Panc1 (cell line): Measurements from ENCODE around the gene SSH2. TPM values are rescaled to one million over a fixed set of nuclear protein-coding genes. Genes with fewer than 3 reads are reported as not detected.
A peak's percentile ranks its signal among the peaks of the same experiment; 100 is the strongest.
"Not testable (repeated sequence)": the region's sequence is repeated elsewhere in the genome, so short reads cannot be mapped to it uniquely, and the experiment has no call there.

Experiments used
- ATAC-seq: fragments of 200-7000 bp; cut with Tn5 transposase; 2 replicates; pipeline ENCODE4 v1.9.1; 2020; ENCODE audit warnings: mild to moderate bottlenecking, moderate library complexity
- BruUV-seq: library from RNA; stranded (reverse); fragments of 400-500 nt; replicated peaks from 2 replicates; lab custom pipeline; 2021; lab: Mats Ljungman, UMichigan
- CTCF ChIA-PET: fragments of 300-600 bp; sonication (Branson Sonifier 250); formaldehyde crosslinking; loops from one replicate; lab custom pipeline; 2022; ENCODE audit warnings: antibody characterized with exemption; lab: Charles Lee
- POLR2A ChIA-PET: fragments of 300-600 bp; sonication (Branson Sonifier 250); formaldehyde crosslinking; loops from one replicate; lab custom pipeline; 2022; ENCODE audit warnings: antibody characterized with exemption; lab: Charles Lee
- DNase-seq: peaks from one replicate; pipeline ENCODE4 v3.0.0-alpha.2; 2010; ENCODE audit warnings: low read depth, low spot score
- H3K27ac ChIP-seq: 2 replicates; pipeline ENCODE4 v1.5.1; 2011; ENCODE audit warnings: mild to moderate bottlenecking, low read length, inconsistent platforms
- H3K27me3 ChIP-seq: fragments of 200-500 bp; sonication (Bioruptor generic); 2 replicates; pipeline ENCODE4 v1.6.0; 2014; ENCODE audit warnings: low read length, inconsistent platforms; ENCODE audit not compliant: control insufficient read depth, insufficient read depth
- H3K36me3 ChIP-seq: fragments of 200-500 bp; sonication (Bioruptor generic); 2 replicates; pipeline ENCODE4 v1.5.1; 2014; ENCODE audit warnings: inconsistent platforms, mild to moderate bottlenecking, low read length, moderate library complexity; ENCODE audit not compliant: control insufficient read depth, insufficient read depth
- H3K4me1 ChIP-seq: 2 replicates; pipeline ENCODE4 v1.5.1; 2011; ENCODE audit warnings: inconsistent platforms, mild to moderate bottlenecking, low read length, moderate library complexity; ENCODE audit not compliant: control insufficient read depth, insufficient read depth
- H3K4me3 ChIP-seq, 2 experiments: 2 replicates each; pipeline ENCODE4 v1.5.1; 2011 to 2012; ENCODE audit warnings: low read depth in 2 of 2, low read length in 2 of 2, mild to moderate bottlenecking in 2 of 2, inconsistent platforms in 1 of 2, moderate library complexity in 1 of 2
- H3K9me3 ChIP-seq: fragments of 200-500 bp; sonication (Bioruptor generic); 2 replicates; pipeline ENCODE4 v1.5.1; 2014; ENCODE audit warnings: low read depth, mild to moderate bottlenecking, inconsistent platforms, low read length, moderate library complexity; ENCODE audit not compliant: control insufficient read depth, insufficient read depth
- POLR2AphosphoS5 ChIP-seq: IDR thresholded peaks from 2 replicates; pipeline ENCODE4 v1.6.1; 2012; ENCODE audit warnings: mild to moderate bottlenecking, low read depth, low read length, moderate library complexity
- SIN3A ChIP-seq: IDR thresholded peaks from 2 replicates; pipeline ENCODE4 v1.6.1; 2012; ENCODE audit warnings: low read depth, mild to moderate bottlenecking, low read length, moderate library complexity, borderline replicate concordance; ENCODE audit not compliant: insufficient read depth
- TCF7L2 ChIP-seq: IDR thresholded peaks from 2 replicates; pipeline ENCODE4 v1.6.1; 2011; ENCODE audit warnings: mild to moderate bottlenecking, low read depth, low read length, inconsistent platforms
- in situ Hi-C: cut with HindIII; loops from 2 replicates; pipeline ENCODE4 v1.10.0; 2016; ENCODE audit warnings: low sequenced_read_pairs, low pct_unique_long_range_greater_than_20kb
- intact Hi-C: fragments of 100-400 bp; cut with micrococcal nuclease; formaldehyde crosslinking; loops from one replicate; pipeline ENCODE4 v1.10.0; 2022; ENCODE audit not compliant: unreplicated experiment
- total RNA-seq: library from RNA; stranded (reverse); gene quantifications from one replicate; pipeline ENCODE4 v1.2.1, GENCODE V29; 2021; ENCODE audit not compliant: unreplicated experiment
- TF ChIP-seq, protein P1 (sequence below), 2 experiments: IDR thresholded peaks; 2 replicates each; pipeline ENCODE4 v1.6.1; 2011 to 2012; ENCODE audit warnings: low read depth in 2 of 2, control low read depth in 1 of 2, low read length in 1 of 2, mild to moderate bottlenecking in 1 of 2, moderate library complexity in 1 of 2; ENCODE audit not compliant: insufficient read depth in 1 of 2
- TF ChIP-seq, protein P2 (sequence below): fragments of 450-650 bp; IDR thresholded peaks from 2 replicates; pipeline ENCODE4 v1.5.1; 2017; ENCODE audit warnings: mild to moderate bottlenecking

The SSH2 gene
- total RNA-seq, 1 experiment from 2014 or later = 30.6 TPM

DNA sequence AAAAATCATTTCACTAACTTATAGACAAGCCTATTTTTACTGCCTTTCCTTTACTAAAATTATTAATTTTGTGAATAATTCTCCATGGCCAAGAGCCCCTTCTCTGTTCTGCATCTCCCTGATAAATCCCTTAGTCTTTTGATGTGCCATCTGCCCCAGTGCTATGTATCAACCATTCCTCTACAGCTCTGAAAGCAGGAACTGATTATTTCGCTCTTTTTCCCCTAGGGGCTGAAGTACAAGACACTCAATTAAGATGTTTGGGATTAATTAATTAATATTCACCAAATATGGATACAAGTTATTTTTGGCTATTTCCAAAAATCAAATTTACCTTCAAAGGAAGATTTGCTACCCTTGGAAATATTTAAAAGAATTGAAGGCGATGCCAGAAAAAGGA, 26.6 kb downstream of the SSH2 start:
- in situ Hi-C loops = no loop called here
- TF ChIP-seq, protein P1, sequence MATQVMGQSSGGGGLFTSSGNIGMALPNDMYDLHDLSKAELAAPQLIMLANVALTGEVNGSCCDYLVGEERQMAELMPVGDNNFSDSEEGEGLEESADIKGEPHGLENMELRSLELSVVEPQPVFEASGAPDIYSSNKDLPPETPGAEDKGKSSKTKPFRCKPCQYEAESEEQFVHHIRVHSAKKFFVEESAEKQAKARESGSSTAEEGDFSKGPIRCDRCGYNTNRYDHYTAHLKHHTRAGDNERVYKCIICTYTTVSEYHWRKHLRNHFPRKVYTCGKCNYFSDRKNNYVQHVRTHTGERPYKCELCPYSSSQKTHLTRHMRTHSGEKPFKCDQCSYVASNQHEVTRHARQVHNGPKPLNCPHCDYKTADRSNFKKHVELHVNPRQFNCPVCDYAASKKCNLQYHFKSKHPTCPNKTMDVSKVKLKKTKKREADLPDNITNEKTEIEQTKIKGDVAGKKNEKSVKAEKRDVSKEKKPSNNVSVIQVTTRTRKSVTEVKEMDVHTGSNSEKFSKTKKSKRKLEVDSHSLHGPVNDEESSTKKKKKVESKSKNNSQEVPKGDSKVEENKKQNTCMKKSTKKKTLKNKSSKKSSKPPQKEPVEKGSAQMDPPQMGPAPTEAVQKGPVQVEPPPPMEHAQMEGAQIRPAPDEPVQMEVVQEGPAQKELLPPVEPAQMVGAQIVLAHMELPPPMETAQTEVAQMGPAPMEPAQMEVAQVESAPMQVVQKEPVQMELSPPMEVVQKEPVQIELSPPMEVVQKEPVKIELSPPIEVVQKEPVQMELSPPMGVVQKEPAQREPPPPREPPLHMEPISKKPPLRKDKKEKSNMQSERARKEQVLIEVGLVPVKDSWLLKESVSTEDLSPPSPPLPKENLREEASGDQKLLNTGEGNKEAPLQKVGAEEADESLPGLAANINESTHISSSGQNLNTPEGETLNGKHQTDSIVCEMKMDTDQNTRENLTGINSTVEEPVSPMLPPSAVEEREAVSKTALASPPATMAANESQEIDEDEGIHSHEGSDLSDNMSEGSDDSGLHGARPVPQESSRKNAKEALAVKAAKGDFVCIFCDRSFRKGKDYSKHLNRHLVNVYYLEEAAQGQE (IDR thresholded peaks at IDR 0.05; ENCODE audit: insufficient read depth in 1 of 2, low read depth in 2 of 2, low read length in 1 of 2) = no peak
- TF ChIP-seq SIN3A (no peak), POLR2AphosphoS5 (no peak), TCF7L2 (no peak)
- TF ChIP-seq, protein P2, sequence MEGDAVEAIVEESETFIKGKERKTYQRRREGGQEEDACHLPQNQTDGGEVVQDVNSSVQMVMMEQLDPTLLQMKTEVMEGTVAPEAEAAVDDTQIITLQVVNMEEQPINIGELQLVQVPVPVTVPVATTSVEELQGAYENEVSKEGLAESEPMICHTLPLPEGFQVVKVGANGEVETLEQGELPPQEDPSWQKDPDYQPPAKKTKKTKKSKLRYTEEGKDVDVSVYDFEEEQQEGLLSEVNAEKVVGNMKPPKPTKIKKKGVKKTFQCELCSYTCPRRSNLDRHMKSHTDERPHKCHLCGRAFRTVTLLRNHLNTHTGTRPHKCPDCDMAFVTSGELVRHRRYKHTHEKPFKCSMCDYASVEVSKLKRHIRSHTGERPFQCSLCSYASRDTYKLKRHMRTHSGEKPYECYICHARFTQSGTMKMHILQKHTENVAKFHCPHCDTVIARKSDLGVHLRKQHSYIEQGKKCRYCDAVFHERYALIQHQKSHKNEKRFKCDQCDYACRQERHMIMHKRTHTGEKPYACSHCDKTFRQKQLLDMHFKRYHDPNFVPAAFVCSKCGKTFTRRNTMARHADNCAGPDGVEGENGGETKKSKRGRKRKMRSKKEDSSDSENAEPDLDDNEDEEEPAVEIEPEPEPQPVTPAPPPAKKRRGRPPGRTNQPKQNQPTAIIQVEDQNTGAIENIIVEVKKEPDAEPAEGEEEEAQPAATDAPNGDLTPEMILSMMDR = no peak
- intact Hi-C loops = no loop called here
- H3K9me3 ChIP-seq = no peaks in the 10 kb centered on the region
- no peak for ATAC-seq
- no peak overlapping the region for H3K27ac ChIP-seq
- H3K36me3 ChIP-seq = no peaks in the 10 kb centered on the region
- H3K4me3 ChIP-seq = no peak overlapping the region
- DNase-seq = no peak
- CTCF ChIA-PET = no interaction called here
- no peaks in the 10 kb centered on the region for H3K4me1 ChIP-seq
- BruUV-seq = no TSS peak
- POLR2A ChIA-PET = interaction anchor here (0.6 kb wide), 1 partner anchor 53 kb away, joined by 17 read pairs; no protein-coding TSS in a partner anchor
- H3K27me3 ChIP-seq = no peaks in the 10 kb centered on the region

DNA sequence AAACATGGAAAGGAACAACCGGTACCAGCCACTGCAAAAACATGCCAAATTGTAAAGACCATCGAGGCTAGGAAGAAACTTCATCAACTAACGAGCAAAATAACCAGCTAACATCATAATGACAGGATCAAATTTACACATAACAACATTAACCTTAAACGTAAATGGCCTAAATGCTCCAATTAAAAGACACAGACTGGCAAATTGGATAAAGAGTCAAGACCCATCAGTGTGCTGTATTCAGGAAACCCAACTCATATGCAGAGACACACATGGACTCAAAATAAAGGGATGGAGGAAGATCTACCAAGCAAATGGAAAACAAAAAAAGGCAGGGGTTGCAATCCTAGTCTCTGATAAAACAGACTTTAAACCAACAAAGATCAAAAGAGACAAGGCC, 32.9 kb downstream of the SSH2 start:
- H3K4me3 ChIP-seq, in situ Hi-C loops, H3K27me3 ChIP-seq, DNase-seq, H3K36me3 ChIP-seq, H3K4me1 ChIP-seq, POLR2A ChIA-PET, ATAC-seq, H3K9me3 ChIP-seq, intact Hi-C loops, BruUV-seq, CTCF ChIA-PET, H3K27ac ChIP-seq: not testable (repeated sequence)

DNA sequence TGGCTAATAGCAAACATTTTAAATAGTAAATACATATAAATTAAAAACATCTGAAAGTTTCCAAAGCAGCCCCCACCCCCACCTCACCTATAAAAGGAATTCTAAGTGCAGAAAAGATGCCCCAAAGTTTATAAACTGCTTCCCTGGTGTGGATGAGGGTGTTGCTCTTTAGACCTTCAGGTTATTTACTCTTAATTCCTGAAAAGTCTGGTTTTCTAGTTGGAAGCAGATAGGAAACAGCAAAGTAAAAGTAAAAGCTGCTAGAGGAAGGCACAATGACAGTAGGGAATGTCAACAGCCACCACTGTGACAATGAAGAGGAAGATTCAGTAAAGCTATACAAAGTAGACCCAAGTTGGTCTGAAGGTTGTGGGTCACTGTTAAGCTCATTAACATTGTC, 37.8 kb downstream of the SSH2 start:
- no peaks in the 10 kb centered on the region for H3K36me3 ChIP-seq
- in situ Hi-C loops (no loop called here), intact Hi-C loops (no loop called here)
- DNase-seq (no peak), ATAC-seq (no peak)
- peaks cover 4% of the 10 kb centered on the region; the same call in 1 of the 2 replicates for H3K9me3 ChIP-seq
- no peak overlapping the region for H3K27ac ChIP-seq
- TF ChIP-seq SIN3A (no peak), POLR2AphosphoS5 (no peak), TCF7L2 (no peak)
- TF ChIP-seq, protein P2 = no peak
- TF ChIP-seq, protein P1 (IDR thresholded peaks at IDR 0.05; ENCODE audit: insufficient read depth in 1 of 2, low read depth in 2 of 2, low read length in 1 of 2) = no peak
- H3K27me3 ChIP-seq = no peaks in the 10 kb centered on the region
- H3K4me1 ChIP-seq = no peaks in the 10 kb centered on the region
- ChIA-PET POLR2A (interaction anchor here (1.4 kb wide), 1 partner anchor 19 kb away, joined by 8 read pairs; no protein-coding TSS in a partner anchor), CTCF (interaction anchor here (0.6 kb wide), 1 partner anchor 255 kb away, joined by 3 read pairs; no protein-coding TSS in a partner anchor)
- BruUV-seq = TSS peak; percentile 37
- no peak overlapping the region for H3K4me3 ChIP-seq
